ENCODE data around the gene SEC24A.

GRCh38 chr5:134708301-134708700 lies 59.7 kb downstream of the SEC24A start:
- no peak for TF ChIP-seq POLR2AphosphoS5 (IDR thresholded peaks at IDR 0.05; ENCODE audit: low read depth, low read length)
- TF ChIP-seq REST (IDR thresholded peaks at IDR 0.05; ENCODE audit: insufficient read depth in 1 of 2, low read depth in 2 of 2, low read length in 2 of 2) = no peak
- no peak for TF ChIP-seq SIN3A (IDR thresholded peaks at IDR 0.05; ENCODE audit: borderline replicate concordance, insufficient read depth, low read length)
- TF ChIP-seq FOXP2 (optimal IDR thresholded peaks at IDR 0.05; ENCODE audit: borderline replicate concordance, extremely low read depth, extremely low read length, insufficient read depth) = no peak

All from PFSK-1 (cell line).